Psoas muscle (tissue), 8 donors: ENCODE data around the gene WDR38. TPM values are rescaled to one million over a fixed set of nuclear protein-coding genes. Genes with fewer than 3 reads are reported as not detected.
"Not testable (repeated sequence)": the region's sequence is repeated elsewhere in the genome, so short reads cannot be mapped to it uniquely, and the experiment has no call there.

Source experiments
- ATAC-seq, 4 donors: fragments of 200-7000 bp; cut with Tn5 transposase; one replicate each; pipeline ENCODE4 v1.9.1; 2020; ENCODE audit warnings: moderate library complexity in 3 of 4, mild to moderate bottlenecking in 2 of 4
- DNase-seq, 2 donors: peaks; one replicate each; pipeline ENCODE4 v3.0.0-alpha.2; 2020
- H3K27ac ChIP-seq: fragments of 200-600 bp; one replicate; pipeline ENCODE4 v1.8.0; 2022
- H3K27me3 ChIP-seq, 3 donors: fragments of 200-600 bp in 1 of 3; one replicate each; pipeline versions ENCODE4 v1.6.1 to v1.8.0; 2013 to 2022; ENCODE audit warnings: low read length in 2 of 3, mild to moderate bottlenecking in 2 of 3, moderate library complexity in 1 of 3; ENCODE audit not compliant: insufficient read depth in 3 of 3
- H3K36me3 ChIP-seq, 2 donors: fragments of 200-600 bp in 1 of 2; one replicate each; pipeline versions ENCODE4 v1.6.1 to v1.8.0; 2013 to 2022; ENCODE audit warnings: low read depth in 1 of 2, mild to moderate bottlenecking in 1 of 2, moderate library complexity in 1 of 2; ENCODE audit not compliant: insufficient read depth in 1 of 2
- H3K4me1 ChIP-seq: fragments of 200-600 bp; one replicate; pipeline ENCODE4 v1.8.0; 2022
- H3K4me3 ChIP-seq: fragments of 200-600 bp; one replicate; pipeline ENCODE4 v1.8.0; 2022; ENCODE audit warnings: mild to moderate bottlenecking
- H3K9me3 ChIP-seq: fragments of 200-600 bp; one replicate; pipeline ENCODE4 v1.8.0; 2022
- WGBS, 3 donors: extraction: QIAGEN DNeasy Blood & Tissue Kit; methylation state at CpG; one replicate each; pipeline versions ENCODE4 v1.1.6 to v1.1.7; 2013; 5-methylcytosine and 5-hydroxymethylcytosine counted together
- intact Hi-C, 2 donors: fragments of 100-400 bp; cut with DNase I; formaldehyde crosslinking; loops; one replicate each; pipeline versions ENCODE4 v1.11.0 to v1.14.2; 2022
- polyA plus RNA-seq, 3 donors: library from polyadenylated mRNA; stranded (reverse); fragments of 200-250 nt; gene quantifications; one replicate each; pipeline ENCODE4 v1.2.3, GENCODE V29; 2013
- total RNA-seq, 4 donors: library from RNA; stranded (reverse); fragmentation: NEBNext Ultra II Directional in 2 of 4; extraction: Animal tissue kit (Norgen Biotek cat#: 25700) in 2 of 4; gene quantifications; one replicate each; pipeline versions ENCODE4 v1.2.1 to v1.2.4, GENCODE V29; 2021 to 2023
- TF ChIP-seq, protein P1 (sequence below): fragments of 200-600 bp; IDR thresholded peaks from one replicate; pipeline ENCODE4 v1.8.0; 2022; ENCODE audit warnings: antibody characterized with exemption
- donor health status: healthy with polysubstance abuse.
- donor health status: DM: no; HTN: no; CAD: no; lungs with moderate emphysema.
- donor health status: Bipolar disorder and iron deficiency.
- donor health status: healthy.
- donor health status: DM: yes; HTN: yes; CAD: no.
- donor health status: DM: no; HTN: no; CAD: no.
- donor health status: DM: no; HTN: no; CAD: no.
- donor health status: DM: yes; HTN: yes; CAD: no.

The WDR38 gene
- total and polyA plus RNA-seq, 7 donors: 0.05 TPM; not detected in 6

DNA sequence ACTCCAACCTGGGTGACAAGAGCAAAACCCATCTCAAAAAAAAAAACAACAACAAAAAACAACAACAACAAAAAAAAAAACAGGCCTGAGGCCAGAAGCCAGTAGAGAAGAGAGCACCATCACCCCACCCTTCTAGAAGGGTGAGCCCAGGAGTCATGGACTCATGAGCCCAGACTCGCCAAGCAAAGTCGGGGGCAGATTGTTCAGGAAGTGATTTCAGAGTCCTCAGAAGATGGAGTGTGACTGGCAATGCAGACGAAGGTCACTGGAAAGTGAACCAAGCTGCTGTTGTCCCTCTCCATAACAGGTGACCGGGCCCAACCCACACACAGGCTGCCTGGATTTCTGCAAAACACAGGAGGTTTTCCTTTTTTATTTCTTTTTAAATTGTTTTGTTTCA is 9.0 kb upstream of the WDR38 start:
- DNase-seq: no peak
- Histone ChIP-seq H3K36me3 (no peaks in the 10 kb centered on the region), H3K4me3 (no peak overlapping the region), H3K27me3 (no peaks in the 10 kb centered on the region), H3K27ac (no peak overlapping the region), H3K4me1 (peaks cover 8% of the 10 kb centered on the region), H3K9me3 (no peaks in the 10 kb centered on the region)
- intact Hi-C loops: no loop called here
- TF ChIP-seq, protein P1, sequence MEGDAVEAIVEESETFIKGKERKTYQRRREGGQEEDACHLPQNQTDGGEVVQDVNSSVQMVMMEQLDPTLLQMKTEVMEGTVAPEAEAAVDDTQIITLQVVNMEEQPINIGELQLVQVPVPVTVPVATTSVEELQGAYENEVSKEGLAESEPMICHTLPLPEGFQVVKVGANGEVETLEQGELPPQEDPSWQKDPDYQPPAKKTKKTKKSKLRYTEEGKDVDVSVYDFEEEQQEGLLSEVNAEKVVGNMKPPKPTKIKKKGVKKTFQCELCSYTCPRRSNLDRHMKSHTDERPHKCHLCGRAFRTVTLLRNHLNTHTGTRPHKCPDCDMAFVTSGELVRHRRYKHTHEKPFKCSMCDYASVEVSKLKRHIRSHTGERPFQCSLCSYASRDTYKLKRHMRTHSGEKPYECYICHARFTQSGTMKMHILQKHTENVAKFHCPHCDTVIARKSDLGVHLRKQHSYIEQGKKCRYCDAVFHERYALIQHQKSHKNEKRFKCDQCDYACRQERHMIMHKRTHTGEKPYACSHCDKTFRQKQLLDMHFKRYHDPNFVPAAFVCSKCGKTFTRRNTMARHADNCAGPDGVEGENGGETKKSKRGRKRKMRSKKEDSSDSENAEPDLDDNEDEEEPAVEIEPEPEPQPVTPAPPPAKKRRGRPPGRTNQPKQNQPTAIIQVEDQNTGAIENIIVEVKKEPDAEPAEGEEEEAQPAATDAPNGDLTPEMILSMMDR: no peak
- 57 to 68% (median 59%) methylated on average over 4 of the region's 4 CpGs for WGBS, 3 donors
- ATAC-seq: no peak

DNA sequence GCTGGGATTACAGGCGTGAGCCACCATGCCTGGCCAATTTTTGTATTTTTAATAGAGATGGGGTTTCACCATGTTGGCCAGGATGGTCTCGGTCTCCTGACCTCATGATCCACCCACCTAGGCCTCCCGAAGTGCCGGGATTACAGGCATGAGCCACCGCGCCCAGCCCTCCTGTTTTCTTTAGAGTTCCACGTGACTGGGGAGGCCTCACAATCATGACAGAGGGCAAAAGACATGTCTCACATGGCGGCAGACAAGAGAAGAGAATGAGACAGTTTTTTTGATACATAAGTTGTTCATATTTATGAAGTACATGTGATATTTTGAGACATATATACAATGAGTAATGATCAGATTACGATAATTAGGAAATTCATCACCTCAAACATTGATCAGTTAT is 6.8 kb upstream of the WDR38 start:
- H3K9me3 ChIP-seq, H3K27ac ChIP-seq, ATAC-seq, H3K27me3 ChIP-seq, H3K4me1 ChIP-seq, DNase-seq, H3K36me3 ChIP-seq, H3K4me3 ChIP-seq, intact Hi-C loops: not testable (repeated sequence)
- WGBS, 3 donors: 93 to 98% (median 98%) methylated on average over 9 of the region's 9 CpGs

GRCh38 chr9:124846969-124847368 is 6.3 kb upstream of the WDR38 start:
- Histone ChIP-seq H3K4me3 (no peak overlapping the region), H3K36me3 (no peaks in the 10 kb centered on the region), H3K27ac (no peak overlapping the region), H3K27me3 (no peaks in the 10 kb centered on the region), H3K4me1 (peaks cover under 1% of the 10 kb centered on the region), H3K9me3 (no peaks in the 10 kb centered on the region)
- ATAC-seq (no peak), DNase-seq (no peak)
- WGBS, 3 donors: 84 to 97% (median 96%) methylated on average over 6 of the region's 6 CpGs
- TF ChIP-seq, protein P1: no peak
- intact Hi-C loops: no loop called here

GRCh38 chr9:124849801-124850200 is 3.5 kb upstream of the WDR38 start:
- no peaks in the 10 kb centered on the region for H3K27me3 ChIP-seq
- H3K36me3 ChIP-seq: no peaks in the 10 kb centered on the region
- TF ChIP-seq, protein P1: no peak
- intact Hi-C loops: no loop called here
- no peak for DNase-seq
- H3K4me3 ChIP-seq: no peak overlapping the region
- no peak for ATAC-seq
- H3K9me3 ChIP-seq: no peaks in the 10 kb centered on the region
- WGBS, 3 donors: 33 to 51% (median 35%) methylated on average over 10 of the region's 10 CpGs
- peaks cover 14% of the 10 kb centered on the region for H3K4me1 ChIP-seq
- no peak overlapping the region for H3K27ac ChIP-seq

DNA sequence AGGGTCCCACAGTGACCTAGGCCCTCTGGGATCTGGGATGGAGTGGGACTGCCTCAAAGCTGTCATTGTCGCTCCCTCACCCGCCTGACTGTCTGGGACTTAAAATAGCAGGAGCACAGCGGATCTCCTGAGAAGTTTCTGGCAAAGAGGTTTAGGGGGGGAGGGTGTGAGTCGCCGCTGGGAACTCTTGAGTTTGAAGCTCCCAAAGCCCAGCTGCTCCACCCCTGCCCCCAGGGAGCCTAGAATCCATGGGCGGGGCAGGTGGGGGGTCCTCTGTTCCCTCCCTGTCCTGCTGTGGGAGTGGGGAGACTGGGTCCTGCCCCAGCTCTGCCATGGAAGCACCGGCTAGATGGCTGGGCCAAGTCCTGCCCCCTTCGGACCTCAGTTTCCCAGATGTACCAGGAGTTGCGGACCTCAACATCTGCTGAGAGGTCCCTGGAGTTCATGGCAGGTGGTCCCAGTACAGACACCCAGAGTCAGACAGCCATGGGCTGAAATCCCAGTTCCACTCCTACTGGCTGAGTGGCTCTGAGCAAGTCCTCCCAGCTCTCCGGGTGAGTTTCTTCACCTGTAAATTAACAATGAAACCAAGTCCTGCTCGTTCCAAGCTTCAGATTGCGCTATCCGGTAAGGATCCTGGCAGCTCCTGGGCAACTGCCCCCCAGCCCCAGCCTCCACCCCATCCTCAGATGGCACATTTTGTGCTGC is 985 bp upstream of the WDR38 start:
- 11 to 34% (median 15%) methylated on average over 12 to 13 of the region's 13 CpGs for WGBS, 3 donors
- H3K4me1 ChIP-seq: peaks cover 14% of the 10 kb centered on the region
- H3K27ac ChIP-seq: peak overlapping the region; percentile 73
- H3K27me3 ChIP-seq: no peaks in the 10 kb centered on the region
- ATAC-seq: peak; percentile 41 to 71 (median 52)
- peaks cover 0 to 10% of the 10 kb centered on the region in 2 donors for H3K36me3 ChIP-seq
- H3K4me3 ChIP-seq: peak overlapping the region; percentile 64
- intact Hi-C loops: loop anchor here in 1 of 2 donors (1.0 kb wide), 1 partner anchor 80 kb away; no protein-coding TSS in a partner anchor
- H3K9me3 ChIP-seq: no peaks in the 10 kb centered on the region
- DNase-seq: peak in 1 of 2 donors; percentile 78
- TF ChIP-seq, protein P1: no peak
